Gastrocnemius medialis (tissue), 4 donors: ENCODE measurements around the gene GRIN2A.

ENCODE experiments used
- POLR2A ChIP-seq, 2 donors: fragments of 450-650 bp; IDR thresholded peaks; one replicate each; pipeline ENCODE4 v1.6.1; 2017; ENCODE audit warnings: antibody characterized with exemption in 2 of 2, mild to moderate bottlenecking in 2 of 2, moderate library complexity in 2 of 2
- TF ChIP-seq, protein P1 (sequence below), 5 experiments: fragments of 450-650 bp in 3 of 5; fragments of 200-600 bp in 2 of 5; sonication (generic) in 2 of 5; IDR thresholded peaks in 4 of 5; conservative IDR thresholded peaks in 1 of 5; 1 replicate in 4 of 5; 2 replicates in 1 of 5; pipeline ENCODE4 v1.5.1; 2016 to 2019; ENCODE audit warnings: antibody characterized with exemption in 5 of 5, mild to moderate bottlenecking in 3 of 5, moderate library complexity in 3 of 5

DNA sequence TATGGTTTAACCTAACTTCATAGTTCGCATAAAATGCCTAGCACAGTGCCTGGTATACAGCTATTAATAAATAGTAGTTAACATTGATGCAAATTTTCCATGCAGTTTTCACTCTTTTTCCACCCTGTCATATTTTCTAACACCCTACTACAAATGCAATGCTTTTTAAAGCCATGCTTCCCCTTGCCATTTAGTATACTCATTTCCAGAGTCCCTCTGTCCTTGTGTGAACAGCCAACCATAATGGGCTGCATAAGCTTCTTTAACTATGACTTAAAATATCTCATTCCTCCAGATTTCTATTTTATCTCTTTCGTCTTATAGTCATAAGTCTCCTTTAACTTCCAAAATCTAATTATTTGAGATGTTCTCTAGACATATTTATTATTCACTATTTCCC is 284.1 kb downstream of the GRIN2A start:
- TF ChIP-seq, protein P1, sequence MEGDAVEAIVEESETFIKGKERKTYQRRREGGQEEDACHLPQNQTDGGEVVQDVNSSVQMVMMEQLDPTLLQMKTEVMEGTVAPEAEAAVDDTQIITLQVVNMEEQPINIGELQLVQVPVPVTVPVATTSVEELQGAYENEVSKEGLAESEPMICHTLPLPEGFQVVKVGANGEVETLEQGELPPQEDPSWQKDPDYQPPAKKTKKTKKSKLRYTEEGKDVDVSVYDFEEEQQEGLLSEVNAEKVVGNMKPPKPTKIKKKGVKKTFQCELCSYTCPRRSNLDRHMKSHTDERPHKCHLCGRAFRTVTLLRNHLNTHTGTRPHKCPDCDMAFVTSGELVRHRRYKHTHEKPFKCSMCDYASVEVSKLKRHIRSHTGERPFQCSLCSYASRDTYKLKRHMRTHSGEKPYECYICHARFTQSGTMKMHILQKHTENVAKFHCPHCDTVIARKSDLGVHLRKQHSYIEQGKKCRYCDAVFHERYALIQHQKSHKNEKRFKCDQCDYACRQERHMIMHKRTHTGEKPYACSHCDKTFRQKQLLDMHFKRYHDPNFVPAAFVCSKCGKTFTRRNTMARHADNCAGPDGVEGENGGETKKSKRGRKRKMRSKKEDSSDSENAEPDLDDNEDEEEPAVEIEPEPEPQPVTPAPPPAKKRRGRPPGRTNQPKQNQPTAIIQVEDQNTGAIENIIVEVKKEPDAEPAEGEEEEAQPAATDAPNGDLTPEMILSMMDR (IDR thresholded peaks at IDR 0.05 in 4 of 5, conservative IDR thresholded peaks at IDR 0.05 in 1 of 5): no peak
- no peak for TF ChIP-seq POLR2A (IDR thresholded peaks at IDR 0.05)
